ENCODE data around the gene SH2B2. TPM values are rescaled to one million over a fixed set of nuclear protein-coding genes. Genes with fewer than 3 reads are reported as not detected.
"Not testable (repeated sequence)": the region's sequence is repeated elsewhere in the genome, so short reads cannot be mapped to it uniquely, and the experiment has no call there.

The SH2B2 gene
- total RNA-seq, 1 donor from 2014 or later, result 6.1 TPM

DNA sequence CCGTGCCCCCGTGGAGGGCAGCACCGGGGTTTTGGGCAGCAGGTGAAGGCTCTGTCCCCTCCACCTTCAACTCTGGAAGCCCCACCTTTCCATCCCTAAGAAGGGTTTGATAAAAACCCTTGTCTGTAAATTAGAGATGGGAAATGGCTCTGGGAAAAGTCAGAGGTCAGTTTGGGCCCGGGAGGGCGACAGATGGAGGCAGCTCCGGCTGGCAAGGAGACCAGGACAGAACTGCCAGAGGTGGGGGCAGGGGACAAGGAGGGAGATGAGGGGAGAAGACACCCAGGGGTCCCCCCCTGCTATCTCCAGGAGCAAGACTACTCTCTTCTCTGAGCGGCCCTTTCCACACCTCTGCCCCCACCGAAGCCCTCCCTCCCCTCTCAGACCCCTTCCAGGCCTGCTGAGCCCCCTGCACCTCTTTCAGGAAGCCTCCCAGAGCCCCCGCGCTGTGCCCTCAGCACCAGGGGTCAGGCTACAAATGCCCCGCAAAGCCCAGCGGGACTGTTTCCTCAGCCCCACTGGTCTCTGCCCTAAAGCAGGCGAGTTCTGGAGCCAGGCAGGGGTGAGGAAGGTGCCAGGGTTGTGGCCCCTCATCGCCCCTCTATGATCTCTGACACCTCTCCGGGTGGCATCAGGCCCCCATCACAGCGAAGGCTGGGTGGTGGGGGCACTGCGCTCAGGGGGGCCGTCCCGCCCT, 980 bp upstream of the SH2B2 start:
- peak; percentile 44 for DNase-seq (ENCODE audit: low spot score)

DNA sequence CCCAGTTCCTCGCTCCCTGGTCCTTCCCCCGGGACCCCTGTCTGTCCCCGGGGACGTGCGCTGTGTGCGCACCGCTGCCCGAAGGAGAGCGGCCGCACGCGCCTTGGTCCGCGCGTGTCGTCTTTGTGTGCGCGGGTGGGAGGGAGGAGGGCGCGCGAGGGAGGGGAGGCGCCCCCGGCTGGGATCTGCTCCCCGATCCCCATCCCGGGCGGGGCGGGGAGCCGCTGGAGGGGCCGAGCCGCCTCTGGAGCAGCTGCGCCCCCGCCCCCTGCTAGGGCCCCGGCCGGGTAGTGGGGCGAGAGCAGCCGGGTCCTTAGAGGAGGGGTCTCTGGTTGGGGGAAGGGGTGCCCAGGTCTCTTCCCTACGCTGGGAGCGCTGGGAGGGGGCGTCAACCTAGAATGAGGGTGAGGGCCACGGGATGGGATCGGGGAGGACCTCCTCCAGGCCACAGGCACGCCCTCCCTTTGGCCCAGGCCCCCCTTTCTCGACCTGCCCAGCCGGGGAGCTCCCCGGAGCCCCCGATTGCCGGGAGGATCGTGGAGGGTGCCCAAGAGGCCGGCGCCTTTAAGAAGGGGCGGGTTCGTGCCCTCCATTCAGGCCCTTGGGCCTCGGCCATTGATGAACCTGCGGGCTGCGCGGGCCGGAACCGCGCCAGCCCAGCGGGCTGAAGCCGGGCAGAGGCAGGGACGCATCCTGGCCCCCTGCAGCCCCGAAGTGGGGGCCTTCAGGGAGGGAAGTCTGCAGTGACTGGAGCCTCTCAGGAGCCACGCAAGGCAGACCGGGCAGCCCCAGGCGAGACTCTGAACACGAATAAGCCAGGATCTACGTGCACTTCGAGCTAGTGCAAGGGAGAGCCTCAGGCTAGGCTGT, 678 bp downstream of the SH2B2 start:
- DNase-seq (ENCODE audit: low spot score), result no peak

DNA sequence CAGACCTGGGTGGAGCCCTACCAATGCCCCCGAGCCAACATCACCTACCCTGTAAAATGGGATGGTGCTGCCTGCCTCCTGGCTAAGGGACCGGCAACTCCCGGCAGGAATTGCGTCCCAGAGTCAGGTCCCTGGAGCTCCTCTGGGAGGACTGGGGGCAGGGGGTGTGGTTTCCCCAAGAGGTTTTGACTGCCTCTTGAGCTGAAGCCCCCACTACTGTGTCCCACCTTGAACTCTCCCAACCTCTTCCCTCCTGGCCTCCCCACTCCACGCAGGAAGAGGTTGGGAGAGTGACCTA, 1.3 kb downstream of the SH2B2 start:
- no peak for DNase-seq (ENCODE audit: low spot score)

DNA sequence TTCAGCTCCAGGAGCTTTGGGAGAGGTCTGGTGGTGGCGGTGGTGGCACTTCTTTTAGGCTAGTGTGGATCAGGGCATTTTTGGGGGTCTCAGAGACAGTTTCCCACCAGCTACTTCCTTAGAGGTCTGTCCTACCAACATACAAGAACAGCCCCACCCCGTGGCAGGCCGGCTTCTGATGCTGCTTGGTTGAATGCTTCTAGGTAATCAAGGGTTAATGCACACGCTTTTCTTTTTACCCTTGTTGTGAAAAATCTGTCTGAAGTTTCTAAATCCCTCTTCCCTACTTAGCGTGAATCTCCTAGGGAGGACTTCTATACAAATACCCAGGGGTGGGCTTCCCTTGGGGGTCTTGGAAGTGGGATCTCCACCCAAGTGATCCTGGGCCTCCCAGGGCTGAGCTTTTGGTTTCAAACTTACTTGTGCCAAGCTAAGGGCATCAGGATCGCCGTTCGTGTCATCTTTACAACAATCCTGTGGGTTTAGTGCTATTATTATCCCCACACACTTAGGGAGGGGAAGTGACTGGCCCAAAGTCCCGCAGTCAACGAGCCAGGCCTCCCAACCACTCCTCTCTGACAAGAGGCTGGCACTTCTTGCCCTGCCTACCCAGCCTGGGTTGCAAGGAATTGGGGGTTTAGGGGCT, 1.7 kb downstream of the SH2B2 start:
- no peak for DNase-seq (ENCODE audit: low spot score)

DNA sequence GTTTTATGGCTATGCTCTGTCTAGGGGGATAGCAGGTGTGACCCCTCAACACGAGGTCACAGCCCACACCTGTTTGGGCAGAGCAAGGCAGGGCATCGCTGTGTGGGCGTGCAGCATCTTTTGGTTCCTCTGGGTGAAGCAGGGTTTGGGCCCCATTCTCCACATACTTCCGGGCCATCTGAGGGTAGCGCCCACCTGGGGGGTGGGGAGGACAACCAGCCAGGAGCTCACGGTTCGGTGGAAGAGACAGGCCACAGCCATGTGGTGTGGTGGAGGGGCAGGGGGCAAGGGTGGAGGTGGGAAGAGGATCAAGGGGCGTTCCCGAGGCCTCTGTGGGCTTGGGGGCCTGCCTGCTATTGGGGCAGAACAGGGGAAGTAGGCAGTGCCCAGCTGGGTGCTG, 2.4 kb downstream of the SH2B2 start:
- no peak for DNase-seq (ENCODE audit: low spot score)

DNA sequence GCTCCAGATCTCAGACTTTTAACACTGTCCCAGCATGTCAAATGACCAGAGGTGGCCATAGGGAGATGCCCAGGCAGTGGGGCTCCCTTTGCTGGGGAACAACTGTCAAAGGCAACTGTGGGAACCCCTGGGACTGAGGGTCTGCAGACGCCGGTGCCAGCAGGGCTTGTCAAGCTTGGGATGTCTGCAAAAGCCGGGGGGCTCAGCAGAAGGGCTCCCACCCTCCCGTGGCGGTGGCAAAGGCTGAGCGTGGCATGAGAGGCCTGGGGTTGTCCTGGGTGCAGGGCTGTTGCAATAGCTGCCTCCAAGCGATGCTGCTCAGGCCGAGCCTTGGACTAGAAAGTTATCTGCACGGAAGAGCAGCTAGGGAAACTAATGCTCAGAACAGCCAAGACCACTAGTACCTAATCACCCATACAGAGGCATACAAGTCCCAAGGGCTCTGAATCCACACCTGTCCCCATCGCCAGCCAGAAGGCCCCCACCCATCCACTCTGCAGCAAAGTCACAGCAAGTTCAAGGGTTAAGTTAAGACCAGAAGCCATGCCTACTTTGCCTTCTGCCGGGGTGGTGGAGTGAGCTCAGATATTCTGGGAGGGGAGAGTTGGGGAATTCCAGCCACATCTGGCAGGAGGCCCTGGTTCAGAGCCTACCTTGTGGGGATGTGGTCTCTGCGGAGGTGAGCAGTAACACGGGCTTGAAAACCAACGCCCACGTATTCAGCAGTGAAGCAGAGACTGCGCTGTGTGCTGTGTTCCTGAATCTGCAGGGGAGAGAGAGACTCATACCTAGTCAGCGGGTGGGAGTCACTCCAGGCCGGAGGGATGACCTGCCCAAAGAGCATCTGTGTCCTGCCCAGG, 4.6 kb downstream of the SH2B2 start:
- DNase-seq (ENCODE audit: low spot score), result no peak

DNA sequence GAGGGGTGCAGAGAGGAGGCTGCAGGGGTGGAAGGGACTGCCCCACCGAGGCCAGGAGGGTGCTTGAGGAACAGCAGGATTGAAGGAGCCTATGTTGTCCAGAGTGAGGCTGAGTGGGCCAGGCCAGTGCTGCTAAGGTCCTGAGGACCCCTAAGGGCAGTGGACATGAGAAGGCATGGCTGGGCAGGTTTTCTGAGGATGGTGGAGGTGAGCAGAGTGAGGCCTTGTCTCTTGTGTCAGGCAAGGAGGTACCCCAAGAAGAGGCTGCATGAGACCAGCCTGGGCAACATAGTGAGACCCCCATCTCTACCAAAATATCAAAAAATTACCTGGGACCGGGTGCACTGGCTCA, 5.2 kb downstream of the SH2B2 start:
- no peak for DNase-seq (ENCODE audit: low spot score)

DNA sequence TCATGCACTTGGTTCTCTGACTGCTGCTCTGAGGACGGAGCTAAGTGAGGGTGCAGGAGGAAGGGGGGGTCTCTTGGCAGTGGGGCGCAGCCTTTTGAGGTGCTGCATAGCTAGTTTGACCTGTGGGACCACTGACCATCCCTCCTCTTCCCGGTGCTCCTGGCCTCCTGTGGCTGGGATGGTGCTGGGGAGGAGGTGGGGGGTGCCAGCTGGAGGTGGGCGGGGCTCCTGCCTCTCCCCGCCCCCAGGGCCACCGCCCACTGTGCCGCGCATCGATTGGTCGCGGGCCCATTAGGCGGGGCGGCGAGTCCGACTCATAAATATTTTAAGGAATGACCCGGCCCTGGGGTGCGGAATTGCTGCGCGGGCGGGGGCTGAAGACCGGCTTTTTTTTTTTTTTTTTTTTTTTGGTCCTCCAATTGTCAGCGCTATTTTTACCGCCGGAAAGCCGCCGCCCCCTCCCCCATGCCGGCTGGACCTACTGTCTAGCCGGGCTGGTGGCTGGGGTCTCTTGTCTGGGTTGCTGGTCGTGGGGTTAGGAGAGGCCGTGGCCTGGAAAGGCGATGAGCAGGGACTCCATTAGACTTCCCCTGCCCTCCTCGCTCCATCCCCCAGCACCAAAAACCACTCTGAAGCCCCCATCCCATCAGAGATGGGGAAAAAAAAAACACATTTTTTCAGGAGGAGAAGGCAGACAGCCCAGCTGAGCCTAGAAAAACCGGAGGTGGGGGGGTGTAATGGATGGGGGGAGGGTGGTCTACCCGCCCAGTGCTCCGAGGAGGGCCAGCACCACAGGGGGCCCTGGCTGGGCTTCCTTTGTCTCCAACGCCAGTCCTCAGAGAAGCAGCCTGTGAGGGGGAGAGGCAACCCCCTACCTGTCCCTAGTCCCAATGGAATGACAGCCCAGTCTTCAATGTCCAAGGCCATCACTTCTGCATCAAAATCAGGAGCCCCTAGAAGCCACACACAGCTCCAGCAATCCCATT, 6.4 kb downstream of the SH2B2 start:
- no peak for DNase-seq (ENCODE audit: low spot score)

DNA sequence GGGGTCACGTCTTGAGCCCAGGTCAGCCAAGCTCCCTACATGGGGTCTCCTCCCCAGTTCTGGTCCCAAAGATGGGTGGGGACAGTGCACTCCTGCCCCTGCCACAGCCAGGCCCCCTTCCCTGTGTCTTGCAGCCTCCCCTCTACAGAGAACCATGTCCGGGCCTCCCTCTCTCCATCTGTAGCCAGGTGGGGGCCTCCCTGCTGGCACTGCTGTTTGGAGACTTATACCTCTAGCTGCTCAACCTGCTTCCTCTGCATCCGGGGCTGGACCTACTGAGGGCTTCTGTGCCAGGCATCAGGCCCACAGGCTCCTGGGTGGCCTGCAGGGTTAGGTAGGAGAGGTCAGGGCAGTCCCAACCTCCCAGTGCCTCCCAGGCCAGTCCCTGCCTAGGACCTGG, 7.9 kb downstream of the SH2B2 start:
- DNase-seq (ENCODE audit: low spot score), result no peak

DNA sequence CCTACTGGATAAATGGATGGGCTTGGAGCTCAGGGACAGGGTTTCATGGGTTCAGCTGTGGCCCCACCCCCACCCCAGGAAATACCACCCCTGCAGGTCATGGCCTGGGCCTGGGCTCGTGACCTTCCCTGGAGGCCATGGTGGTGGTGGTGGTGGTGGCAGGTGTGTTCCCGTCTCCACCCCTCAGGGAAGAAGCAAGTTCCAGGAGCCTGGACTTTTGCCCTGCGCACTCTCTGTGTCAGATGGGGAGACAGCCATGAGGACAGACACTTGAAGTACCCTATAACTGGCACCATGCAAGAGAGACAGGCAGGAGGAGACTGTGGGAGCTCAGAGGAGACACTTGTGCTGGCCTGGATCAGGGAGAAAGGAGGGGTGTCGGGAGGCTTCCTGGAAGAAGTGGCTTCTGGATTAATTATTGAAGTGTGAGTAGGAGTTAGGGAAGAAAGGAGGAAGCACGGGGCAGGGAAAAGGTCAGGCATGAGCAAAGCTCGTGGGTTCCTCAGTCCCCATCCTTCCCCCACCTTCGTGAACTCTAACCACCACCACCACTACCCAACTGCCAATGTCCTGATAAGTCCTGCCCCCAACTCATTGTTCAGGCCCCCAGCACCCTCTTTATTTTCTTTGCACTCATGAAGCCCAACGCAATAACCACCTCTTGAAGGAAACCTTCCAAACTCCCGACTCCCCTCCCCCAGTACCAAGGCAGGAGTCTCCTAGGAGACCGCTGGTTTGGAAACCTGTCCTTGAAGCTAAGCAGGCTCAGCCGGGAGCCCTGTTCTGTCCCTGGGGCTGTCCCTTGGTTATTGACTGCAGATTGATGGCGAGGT, 8.9 kb downstream of the SH2B2 start:
- DNase-seq (ENCODE audit: low spot score), result no peak

DNA sequence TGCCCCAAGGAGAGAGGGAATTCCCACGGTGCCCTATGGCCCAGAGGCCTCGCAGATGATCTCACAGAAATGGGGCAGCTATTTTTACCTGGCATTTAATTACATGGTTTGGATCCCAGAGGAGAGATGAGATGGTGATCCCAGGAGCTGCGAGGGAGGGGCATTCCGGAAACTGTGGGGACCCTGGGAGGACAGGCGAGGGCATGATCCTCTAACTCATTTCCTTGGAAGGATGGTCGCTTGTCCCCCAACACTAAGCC, 9.4 kb downstream of the SH2B2 start:
- DNase-seq (ENCODE audit: low spot score), result no peak

DNA sequence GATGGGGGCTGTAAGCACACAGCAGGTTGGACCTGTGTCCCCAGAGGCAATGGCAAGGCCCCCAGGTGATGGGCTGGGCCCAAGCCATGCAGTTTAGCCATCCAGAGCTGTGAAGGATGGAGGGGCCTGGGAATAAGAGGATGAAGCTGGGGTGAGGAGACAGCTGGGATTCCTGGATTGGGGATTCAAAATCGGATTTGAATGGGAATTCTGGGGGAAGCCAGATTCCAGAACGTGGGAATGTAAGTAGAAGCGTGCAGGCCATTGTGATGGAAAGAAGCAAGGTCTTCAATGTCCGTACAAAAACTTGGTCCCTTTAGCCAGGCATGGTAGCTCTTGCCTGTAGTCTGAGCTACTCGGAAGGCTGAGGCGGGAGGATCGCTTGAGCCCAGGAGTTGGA, 9.8 kb downstream of the SH2B2 start:
- DNase-seq (ENCODE audit: low spot score), result no peak

DNA sequence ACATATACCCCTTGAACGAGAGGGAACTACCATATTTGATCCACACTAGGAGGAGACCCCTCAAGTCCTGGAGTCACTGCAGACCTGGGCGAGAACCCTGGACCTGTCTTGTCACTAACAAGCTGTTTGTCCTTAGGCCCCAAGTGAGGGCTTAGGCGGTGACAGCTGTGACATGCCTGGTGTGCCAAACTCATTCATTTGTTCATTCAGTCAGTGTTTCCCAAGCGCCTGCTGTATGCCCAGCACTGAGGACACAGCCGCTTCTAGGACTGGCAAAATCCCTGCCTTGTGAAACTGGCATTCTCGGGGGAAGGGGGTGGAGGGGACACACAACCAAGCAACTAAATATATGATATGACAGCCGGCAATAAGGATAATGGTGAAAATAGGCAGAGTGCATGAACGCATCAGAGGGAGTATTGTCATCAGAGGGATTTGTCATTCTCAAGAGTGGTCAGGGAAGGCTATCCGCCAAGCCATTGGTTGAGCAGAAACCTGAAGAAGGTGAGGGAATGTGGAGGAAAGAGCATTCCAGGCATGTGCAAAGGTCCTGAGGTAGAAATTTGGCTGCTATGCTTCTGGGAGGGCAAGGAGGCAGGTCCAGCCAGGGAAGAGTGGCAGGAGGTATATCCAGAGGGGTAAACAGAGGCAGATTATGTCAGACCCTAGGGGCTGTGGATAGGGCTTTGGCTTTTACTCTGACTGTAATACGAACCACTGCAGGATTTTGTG, 11.0 kb downstream of the SH2B2 start:
- DNase-seq (ENCODE audit: low spot score), result no peak

DNA sequence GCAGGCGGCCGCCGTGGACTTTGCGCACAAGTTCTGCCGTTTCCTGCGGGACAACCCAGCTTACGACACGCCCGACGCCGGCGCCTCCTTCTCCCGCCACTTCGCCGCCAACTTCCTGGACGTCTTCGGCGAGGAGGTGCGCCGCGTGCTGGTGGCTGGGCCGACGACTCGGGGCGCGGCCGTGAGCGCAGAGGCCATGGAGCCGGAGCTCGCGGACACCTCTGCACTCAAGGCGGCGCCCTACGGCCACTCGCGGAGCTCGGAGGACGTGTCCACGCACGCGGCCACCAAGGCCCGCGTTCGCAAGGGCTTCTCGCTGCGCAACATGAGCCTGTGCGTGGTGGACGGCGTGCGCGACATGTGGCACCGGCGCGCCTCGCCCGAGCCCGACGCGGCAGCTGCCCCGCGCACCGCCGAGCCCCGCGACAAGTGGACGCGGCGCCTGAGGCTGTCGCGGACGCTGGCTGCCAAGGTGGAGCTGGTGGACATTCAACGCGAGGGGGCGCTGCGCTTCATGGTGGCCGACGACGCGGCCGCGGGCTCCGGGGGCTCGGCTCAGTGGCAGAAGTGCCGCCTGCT, 14.1 kb downstream of the SH2B2 start:
- DNase-seq (ENCODE audit: low spot score), result no peak

DNA sequence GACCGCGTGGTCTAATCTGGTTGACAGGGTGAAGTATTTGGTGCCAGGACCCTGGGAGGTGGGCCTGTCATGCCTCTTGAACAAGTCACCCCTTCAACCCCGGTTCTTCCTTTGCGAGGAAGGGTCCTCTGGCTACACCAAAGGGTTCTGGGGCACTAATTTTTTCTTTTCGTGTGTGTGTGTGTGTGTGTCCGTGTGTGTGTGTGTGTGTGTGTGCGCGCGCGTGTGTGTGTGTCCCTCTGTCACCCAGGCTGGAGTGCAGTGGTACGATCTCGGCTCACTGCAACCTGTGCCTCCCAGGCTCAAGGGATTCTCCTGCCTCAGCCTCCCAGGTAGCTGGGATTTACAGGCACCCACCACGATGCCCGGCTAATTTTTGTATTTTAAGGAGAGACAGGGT, 14.7 kb downstream of the SH2B2 start:
- not testable (repeated sequence) for DNase-seq (ENCODE audit: low spot score)

DNA sequence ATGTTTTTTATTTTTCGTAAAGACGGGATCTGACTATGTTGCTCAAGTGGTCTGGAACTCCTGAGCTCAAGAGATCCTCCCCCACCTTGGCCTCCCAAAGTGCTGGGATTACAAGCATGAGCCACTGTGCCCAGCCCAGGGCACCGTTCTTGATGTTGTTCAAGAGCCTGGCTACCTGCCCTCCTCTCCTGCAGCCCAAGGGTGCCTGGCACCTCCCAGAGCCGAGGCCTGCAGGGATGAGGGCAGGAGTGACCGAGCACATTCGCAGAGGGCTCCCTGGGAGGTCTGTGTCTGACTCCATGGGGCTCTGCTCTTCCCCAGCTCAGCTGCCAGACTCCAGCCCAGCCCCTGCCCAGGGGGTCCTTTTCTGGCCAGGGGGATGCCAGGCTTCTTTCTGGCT, 15.4 kb downstream of the SH2B2 start:
- no peak for DNase-seq (ENCODE audit: low spot score)

DNA sequence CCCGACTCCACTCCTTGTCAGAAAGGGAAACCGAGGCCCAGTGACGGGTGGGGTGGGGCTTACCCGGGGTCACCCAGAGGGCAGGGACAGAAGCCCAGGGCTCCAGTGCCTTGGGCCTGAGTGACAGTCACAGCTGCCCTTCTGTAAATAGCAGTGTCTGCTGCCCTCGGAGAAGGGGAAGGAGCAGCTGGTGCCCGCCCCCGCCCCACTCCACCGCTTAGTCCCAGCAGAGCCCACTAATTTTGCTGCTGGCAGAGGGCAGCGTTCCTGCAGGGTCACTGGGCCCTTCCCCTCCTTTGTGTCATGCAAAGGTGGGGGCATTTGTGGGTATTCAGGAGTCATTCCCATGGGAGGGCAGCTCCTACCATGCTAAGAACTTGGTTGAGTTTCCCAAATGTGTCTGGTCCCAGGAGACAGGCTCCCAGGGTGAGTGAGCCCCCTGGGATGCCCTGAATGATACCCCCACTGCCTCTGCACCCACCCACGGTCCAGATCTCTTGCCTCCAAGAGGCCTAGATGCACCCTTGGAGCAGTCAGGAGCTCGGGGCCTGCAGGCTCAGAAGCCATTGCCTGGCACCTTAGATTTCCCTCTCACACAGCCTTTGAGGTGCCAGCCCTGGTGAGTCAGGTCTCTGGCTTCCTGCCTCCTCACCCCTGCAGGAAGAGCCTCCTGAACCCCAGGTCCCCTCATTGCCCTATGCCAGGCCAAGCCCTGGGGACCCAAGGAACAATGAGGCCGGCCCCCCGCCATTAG, 17.2 kb downstream of the SH2B2 start:
- no peak for DNase-seq (ENCODE audit: low spot score)

DNA sequence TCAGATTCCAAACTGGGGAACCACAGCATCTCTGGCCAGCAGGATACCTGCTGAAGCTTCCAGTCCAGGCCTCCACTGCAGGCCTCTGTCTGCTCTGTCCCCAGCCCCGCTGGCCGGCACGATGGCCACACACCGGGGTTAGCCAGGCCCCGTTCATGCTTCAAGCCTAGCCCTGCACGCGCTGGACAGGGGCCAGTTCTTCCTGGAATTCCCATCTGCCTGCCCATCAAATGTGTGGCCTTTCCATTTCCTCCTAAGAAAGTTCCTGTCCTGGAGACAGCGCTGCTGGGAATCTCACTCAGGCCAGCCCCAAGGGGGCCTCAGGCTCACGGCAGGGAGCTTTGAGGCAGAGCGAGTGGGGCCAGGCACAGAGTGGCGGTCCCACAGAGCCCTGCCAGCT, 18.0 kb downstream of the SH2B2 start:
- no peak for DNase-seq (ENCODE audit: low spot score)
